ELR (cell line): Measurements from ENCODE around the gene IGF2.
A peak's percentile ranks its signal among the peaks of the same experiment; 100 is the strongest.

Source experiments
- DNase-seq: peaks from one replicate; pipeline ENCODE4 v3.0.0-alpha.2; 2015; ENCODE audit warnings: low read depth

Gene IGF2

DNA sequence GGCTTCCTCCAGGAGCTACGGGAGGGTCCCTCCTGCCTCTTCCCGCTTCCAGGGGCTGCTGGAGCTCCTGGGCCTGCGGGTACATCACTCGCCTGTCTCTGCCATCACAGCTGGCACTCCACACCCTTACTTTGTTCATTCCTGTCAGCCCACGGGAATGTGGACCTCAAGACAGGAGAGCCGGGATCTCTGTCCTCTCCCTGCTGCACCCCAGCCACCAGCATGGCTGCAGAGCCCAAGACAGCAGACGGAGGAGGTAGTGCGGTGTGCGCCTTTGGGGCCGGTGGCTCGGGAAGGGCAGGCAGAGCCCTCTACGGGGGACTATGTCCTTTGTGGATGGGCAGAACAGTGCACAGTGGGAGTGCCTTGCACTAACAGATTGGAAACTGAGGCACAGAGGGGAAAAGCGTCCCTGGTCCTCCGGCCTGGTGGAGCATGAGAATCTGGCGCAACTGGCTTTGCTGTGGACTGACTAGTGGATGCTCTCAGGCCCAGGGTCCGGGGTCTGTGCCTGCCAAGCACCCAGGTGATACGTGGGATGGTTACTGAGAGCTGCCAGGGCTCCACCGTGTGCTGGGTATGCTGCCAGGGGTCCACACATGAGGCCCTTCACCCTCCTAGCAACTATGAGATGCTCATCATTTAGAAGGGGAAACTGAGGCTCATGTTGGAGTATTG is 47.3 kb downstream of the IGF2 start:
- DNase-seq: no peak

GRCh38 chr11:2091112-2091746 is 48.0 kb downstream of the IGF2 start:
- DNase-seq: no peak

DNA sequence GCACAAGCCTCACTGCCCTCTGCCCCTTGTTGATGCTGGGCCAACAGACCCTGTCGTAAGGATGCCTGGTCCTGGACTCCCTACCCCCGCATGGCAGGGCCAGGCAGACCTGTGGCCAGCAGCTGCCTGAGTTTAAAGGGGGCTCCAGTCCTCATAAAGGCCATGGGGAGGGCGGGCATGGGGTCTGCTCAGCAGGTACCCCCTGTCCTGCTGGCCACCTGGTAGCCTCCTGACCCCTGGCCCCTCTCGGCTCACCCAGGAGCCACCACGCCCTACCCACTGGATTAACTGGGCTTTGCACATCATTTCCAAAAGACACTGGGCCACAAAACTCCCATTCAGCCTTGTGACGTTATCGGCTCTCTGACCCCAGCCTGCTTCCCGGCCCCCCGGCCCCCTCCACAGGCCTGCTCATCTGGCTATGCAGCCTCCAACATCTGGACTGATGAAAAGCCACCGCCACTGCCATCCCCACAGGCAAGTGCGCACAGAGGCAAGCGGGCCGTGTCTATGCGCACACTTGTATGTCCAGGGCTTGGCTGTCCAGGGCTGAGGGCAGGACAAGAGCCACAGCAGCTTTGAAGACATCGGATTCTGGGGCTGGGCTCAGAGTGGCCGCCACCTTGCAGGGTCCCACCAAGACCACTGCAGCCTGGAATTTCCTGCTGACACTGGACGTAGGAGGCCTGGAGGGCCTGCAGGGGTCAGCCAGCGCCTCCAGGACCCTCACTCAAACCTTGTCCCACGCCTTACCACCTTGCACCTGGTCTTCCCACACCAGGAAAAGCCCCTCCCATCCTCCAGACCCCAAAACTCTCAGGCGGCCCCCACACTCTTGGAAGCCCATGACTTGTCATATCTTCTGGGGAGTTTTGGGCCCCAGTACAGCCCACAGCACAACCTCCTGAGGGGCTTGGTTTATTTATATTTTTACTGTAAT is 48.7 kb downstream of the IGF2 start:
- no peak for DNase-seq

DNA sequence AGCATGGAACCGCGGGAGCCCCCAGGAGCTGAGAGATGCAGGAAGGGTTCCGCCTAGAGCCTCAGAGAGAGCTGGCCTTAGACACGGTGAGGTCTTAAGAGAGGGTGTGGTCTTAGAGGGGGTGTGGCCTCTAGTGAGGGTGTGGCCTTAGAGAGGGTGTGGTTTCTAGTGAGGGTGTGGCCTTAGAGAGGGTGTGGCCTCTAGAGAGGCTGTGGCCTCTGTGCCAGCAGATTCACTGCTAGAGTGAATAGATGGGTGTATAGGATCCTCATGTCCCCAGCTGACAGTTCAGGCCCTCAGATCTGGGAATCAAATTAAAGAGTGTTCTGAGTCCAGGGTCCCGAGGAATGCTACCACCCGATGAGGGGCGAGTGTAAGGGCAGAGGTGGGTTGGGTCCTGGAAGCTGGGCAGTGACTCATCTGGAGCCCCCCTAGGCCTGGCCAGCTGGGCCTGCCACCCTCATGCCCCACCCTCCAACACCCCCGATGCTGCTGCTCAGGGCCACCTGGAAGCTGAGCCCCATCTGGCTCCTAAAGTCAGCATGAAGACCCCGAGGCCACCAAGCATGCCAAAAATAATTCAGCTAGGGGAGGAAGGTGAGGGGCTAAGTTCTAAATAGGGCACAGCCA is 49.5 kb downstream of the IGF2 start:
- peak; percentile 66 for DNase-seq

- DNase-seq: peak; percentile 30
These were observed 50.2 kb downstream of the IGF2 start for GRCh38 chr11:2088746-2089535.

GRCh38 chr11:2088284-2088683 is 50.9 kb downstream of the IGF2 start:
- no peak for DNase-seq

GRCh38 chr11:2086239-2087040 is 52.7 kb downstream of the IGF2 start:
- DNase-seq: no peak

GRCh38 chr11:2085251-2086066 is 53.7 kb downstream of the IGF2 start:
- DNase-seq: no peak

GRCh38 chr11:2084721-2085120 is 54.5 kb downstream of the IGF2 start:
- DNase-seq: no peak
